Measurements from ENCODE around the gene LMAN2.

GRCh38 chr5:177293819-177294581 is 57.5 kb downstream of the LMAN2 start:
- TF ChIP-seq, protein P1, sequence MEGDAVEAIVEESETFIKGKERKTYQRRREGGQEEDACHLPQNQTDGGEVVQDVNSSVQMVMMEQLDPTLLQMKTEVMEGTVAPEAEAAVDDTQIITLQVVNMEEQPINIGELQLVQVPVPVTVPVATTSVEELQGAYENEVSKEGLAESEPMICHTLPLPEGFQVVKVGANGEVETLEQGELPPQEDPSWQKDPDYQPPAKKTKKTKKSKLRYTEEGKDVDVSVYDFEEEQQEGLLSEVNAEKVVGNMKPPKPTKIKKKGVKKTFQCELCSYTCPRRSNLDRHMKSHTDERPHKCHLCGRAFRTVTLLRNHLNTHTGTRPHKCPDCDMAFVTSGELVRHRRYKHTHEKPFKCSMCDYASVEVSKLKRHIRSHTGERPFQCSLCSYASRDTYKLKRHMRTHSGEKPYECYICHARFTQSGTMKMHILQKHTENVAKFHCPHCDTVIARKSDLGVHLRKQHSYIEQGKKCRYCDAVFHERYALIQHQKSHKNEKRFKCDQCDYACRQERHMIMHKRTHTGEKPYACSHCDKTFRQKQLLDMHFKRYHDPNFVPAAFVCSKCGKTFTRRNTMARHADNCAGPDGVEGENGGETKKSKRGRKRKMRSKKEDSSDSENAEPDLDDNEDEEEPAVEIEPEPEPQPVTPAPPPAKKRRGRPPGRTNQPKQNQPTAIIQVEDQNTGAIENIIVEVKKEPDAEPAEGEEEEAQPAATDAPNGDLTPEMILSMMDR (IDR thresholded peaks at IDR 0.05): no peak
- no peak for TF ChIP-seq POLR2A (IDR thresholded peaks at IDR 0.05)
